H1 (cell line): ENCODE results near the gene UBE2I. TPM values are rescaled to one million over a fixed set of nuclear protein-coding genes. Genes with fewer than 3 reads are reported as not detected.
A peak's percentile ranks its signal among the peaks of the same experiment; 100 is the strongest.

Experiments used
- CTCF ChIA-PET: fragments of 300-600 bp; sonication (Branson Sonifier 250); formaldehyde crosslinking; loops from one replicate; lab custom pipeline; 2021; ENCODE audit not compliant: partially characterized antibody; lab: Charles Lee
- POLR2A ChIA-PET: fragments of 300-600 bp; sonication (Branson Sonifier 250); formaldehyde crosslinking; loops from one replicate; lab custom pipeline; 2021; ENCODE audit warnings: inconsistent platforms; ENCODE audit not compliant: partially characterized antibody; lab: Charles Lee
- DNase-seq, 2 experiments: peaks; one replicate each; pipeline versions ENCODE4 v3.0.0 to v3.0.0-alpha.2; 2010 to 2022; ENCODE audit warnings: low spot score in 2 of 2, low read depth in 1 of 2, mixed read lengths in 1 of 2
- FAIRE-seq: peaks from 2 replicates; lab custom pipeline; 2011; peaks lifted over from hg19 to GRCh38; lab: Jason Lieb, UNC
- H2AFZ ChIP-seq: 2 replicates; pipeline ENCODE4 v1.8.1; 2012; ENCODE audit warnings: low read length, inconsistent platforms
- H2AK5ac ChIP-seq: 2 replicates; pipeline ENCODE4 v1.6.1; 2013; ENCODE audit warnings: low read depth, low read length
- H2BK120ac ChIP-seq: replicated peaks from 2 replicates; pipeline ENCODE3; 2013; ENCODE audit warnings: low read depth, low read length, inconsistent platforms
- H2BK12ac ChIP-seq: 2 replicates; pipeline ENCODE4 v1.6.1; 2013; ENCODE audit warnings: low read depth, low read length
- H2BK15ac ChIP-seq: 2 replicates; pipeline ENCODE4 v1.6.1; 2013; ENCODE audit warnings: low read length
- H2BK20ac ChIP-seq: 2 replicates; pipeline ENCODE4 v1.6.1; 2013; ENCODE audit warnings: low read length
- H2BK5ac ChIP-seq: 2 replicates; pipeline ENCODE4 v1.6.1; 2013; ENCODE audit warnings: low read depth, low read length
- H3K14ac ChIP-seq: 2 replicates; pipeline ENCODE4 v1.6.1; 2013; ENCODE audit warnings: inconsistent platforms; ENCODE audit not compliant: insufficient read length
- H3K18ac ChIP-seq: 2 replicates; pipeline ENCODE4 v1.6.1; 2013; ENCODE audit warnings: low read length; ENCODE audit errors: extremely low read depth
- H3K23ac ChIP-seq: 2 replicates; pipeline ENCODE4 v1.6.1; 2013; ENCODE audit warnings: inconsistent platforms; ENCODE audit not compliant: insufficient read length
- H3K23me2 ChIP-seq: 2 replicates; pipeline ENCODE4 v1.6.1; 2013; ENCODE audit warnings: low read depth, low read length
- H3K27ac ChIP-seq: 2 replicates; pipeline ENCODE4 v1.6.1; 2011; ENCODE audit warnings: low read depth, low read length, inconsistent platforms
- H3K27me3 ChIP-seq, 4 experiments: replicated peaks in 1 of 4; 1 replicate in 1 of 4; 2 replicates in 3 of 4; pipeline versions ENCODE4 v1.6.1 to v1.8.1; 2011 to 2013; ENCODE audit warnings: low read length in 3 of 4, mild to moderate bottlenecking in 3 of 4, inconsistent platforms in 2 of 4, mixed read lengths in 2 of 4, moderate library complexity in 1 of 4; ENCODE audit not compliant: control insufficient read depth in 3 of 4, insufficient read depth in 3 of 4; ENCODE audit errors: extremely low read depth in 1 of 4
- H3K36me3 ChIP-seq, 4 experiments: 2 replicates each; pipeline versions ENCODE4 v1.6.1 to v1.8.1; 2011 to 2013; ENCODE audit warnings: mild to moderate bottlenecking in 4 of 4, low read length in 3 of 4, moderate library complexity in 2 of 4, control low read depth in 1 of 4, inconsistent platforms in 1 of 4; ENCODE audit not compliant: insufficient read depth in 4 of 4, control insufficient read depth in 2 of 4
- H3K4ac ChIP-seq: replicated peaks from 2 replicates; pipeline ENCODE3; 2013; ENCODE audit warnings: low read length, low read depth, mixed read lengths, inconsistent platforms; ENCODE audit not compliant: insufficient read length
- H3K4me1 ChIP-seq, 4 experiments: replicated peaks in 1 of 4; 1 replicate in 1 of 4; 2 replicates in 3 of 4; pipeline versions ENCODE4 v1.6.1 to v1.8.1; 2011 to 2013; ENCODE audit warnings: low read length in 3 of 4, inconsistent platforms in 2 of 4, mixed read lengths in 1 of 4; ENCODE audit not compliant: insufficient read depth in 4 of 4, control insufficient read depth in 3 of 4
- H3K4me2 ChIP-seq, 2 experiments: 2 replicates each; pipeline versions ENCODE4 v1.6.1 to v1.8.1; 2011 to 2013; ENCODE audit warnings: low read depth in 2 of 2, low read length in 2 of 2, control low read depth in 1 of 2, inconsistent platforms in 1 of 2, mild to moderate bottlenecking in 1 of 2; ENCODE audit not compliant: insufficient read depth in 1 of 2
- H3K4me3 ChIP-seq, 4 experiments: fragments of 200-600, 300-600 bp in 1 of 4; sonication (generic), shearing (Covaris generic), sonication (Bioruptor Twin) in 1 of 4; 2 replicates each; pipeline versions ENCODE4 v1.5.1 to v1.8.1; 2011 to 2016; ENCODE audit warnings: low read length in 4 of 4, low read depth in 3 of 4, control low read depth in 2 of 4, inconsistent platforms in 2 of 4, mild to moderate bottlenecking in 2 of 4, mixed read lengths in 1 of 4, moderate library complexity in 1 of 4; ENCODE audit not compliant: insufficient read depth in 2 of 4; ENCODE audit errors: extremely low read depth in 1 of 4
- H3K56ac ChIP-seq: replicated peaks from 2 replicates; pipeline ENCODE3; 2013; ENCODE audit warnings: low read depth, mild to moderate bottlenecking, mixed read lengths, low read length, inconsistent platforms; ENCODE audit not compliant: insufficient read length
- H3K79me1 ChIP-seq: 2 replicates; pipeline ENCODE4 v1.6.1; 2013; ENCODE audit warnings: low read depth, low read length, control low read depth
- H3K79me2 ChIP-seq, 2 experiments: 2 replicates each; pipeline versions ENCODE4 v1.6.1 to v1.8.1; 2012 to 2013; ENCODE audit warnings: low read length in 2 of 2, mild to moderate bottlenecking in 2 of 2, inconsistent platforms in 1 of 2; ENCODE audit not compliant: insufficient read depth in 2 of 2, control insufficient read depth in 1 of 2
- H3K9ac ChIP-seq, 4 experiments: replicated peaks in 1 of 4; 1 replicate in 1 of 4; 2 replicates in 3 of 4; pipeline versions ENCODE4 v1.6.1 to v1.8.1; 2011 to 2013; ENCODE audit warnings: low read depth in 3 of 4, low read length in 3 of 4, control low read depth in 2 of 4, mild to moderate bottlenecking in 2 of 4, moderate library complexity in 2 of 4, inconsistent platforms in 1 of 4; ENCODE audit errors: extremely low read depth in 1 of 4
- H3K9me3 ChIP-seq, 2 experiments: 2 replicates each; pipeline versions ENCODE4 v1.6.1 to v1.8.1; 2012 to 2013; ENCODE audit warnings: mild to moderate bottlenecking in 2 of 2, moderate library complexity in 2 of 2, control low read depth in 1 of 2, inconsistent platforms in 1 of 2, low read depth in 1 of 2, low read length in 1 of 2, mixed read lengths in 1 of 2; ENCODE audit not compliant: insufficient read depth in 2 of 2
- H4K20me1 ChIP-seq, 2 experiments: replicated peaks in 1 of 2; 2 replicates each; pipeline versions ENCODE3 to v1.8.1; 2011 to 2013; ENCODE audit warnings: inconsistent platforms in 2 of 2, low read length in 2 of 2, mild to moderate bottlenecking in 1 of 2; ENCODE audit not compliant: insufficient read depth in 2 of 2, control insufficient read depth in 1 of 2
- H4K5ac ChIP-seq: 2 replicates; pipeline ENCODE4 v1.6.1; 2013; ENCODE audit warnings: low read length, low read depth, mixed read lengths, inconsistent platforms; ENCODE audit not compliant: insufficient read length
- H4K8ac ChIP-seq: 2 replicates; pipeline ENCODE4 v1.8.0; 2013; ENCODE audit warnings: mild to moderate bottlenecking, moderate library complexity, low read length, inconsistent platforms; ENCODE audit not compliant: insufficient read depth; ENCODE audit errors: extremely low read depth
- H4K91ac ChIP-seq: replicated peaks from 2 replicates; pipeline ENCODE3; 2013; ENCODE audit warnings: low read length, mixed read lengths, inconsistent platforms; ENCODE audit not compliant: insufficient read length
- CREB1 ChIP-seq: IDR thresholded peaks from 2 replicates; pipeline ENCODE4 v1.6.1; 2012; ENCODE audit warnings: inconsistent platforms
- POLR2A ChIP-seq, 2 experiments: IDR thresholded peaks; 1 replicate in 1 of 2; 2 replicates in 1 of 2; pipeline ENCODE4 v1.6.1; 2011; ENCODE audit warnings: low read depth in 2 of 2, low read length in 2 of 2, mild to moderate bottlenecking in 2 of 2; ENCODE audit errors: control extremely low read depth in 1 of 2
- POLR2AphosphoS5 ChIP-seq: IDR thresholded peaks from 2 replicates; pipeline ENCODE4 v1.6.1; 2011; ENCODE audit warnings: low read depth, low read length
- WGBS, 2 experiments: shearing (Covaris generic) in 1 of 2; methylation state at CpG; one replicate each; pipeline versions ENCODE4 v1.1.6 to v1.1.7; 2013 to 2015; ENCODE audit warnings: low lambda C conversion rate in 2 of 2, mixed read lengths in 2 of 2, inconsistent platforms in 1 of 2, low coverage in 1 of 2, missing lambda C conversion rate in 1 of 2; ENCODE audit not compliant: insufficient replicate concordance in 2 of 2, insufficient coverage in 1 of 2, insufficient read length in 1 of 2; ENCODE audit errors: extremely low coverage in 1 of 2, missing lambda C conversion rate in 1 of 2; 5-methylcytosine and 5-hydroxymethylcytosine counted together
- polyA plus RNA-seq, 7 experiments: library from polyadenylated mRNA; depleted of rRNA in 3 of 7; stranded (reverse) in 5 of 7; unstranded in 2 of 7; fragments of >200 nt in 5 of 7; fragments of 200-250 nt in 2 of 7; gene quantifications; 1 replicate in 5 of 7; 2 replicates in 1 of 7; 4 replicates in 1 of 7; pipeline versions ENCODE4 v1.2.1 to v1.2.3, GENCODE V29; 2011 to 2013; ENCODE audit warnings: missing spikeins in 2 of 7, mixed read lengths in 2 of 7
- total RNA-seq: library from RNA; stranded (reverse); fragmentation: NEBNext Ultra II Directional; extraction: Animal tissue kit (Norgen Biotek cat#: 25700); gene quantifications from 2 replicates; pipeline ENCODE4 v1.2.1, GENCODE V29; 2021

The UBE2I gene
- total and polyA plus RNA-seq, 2 of the 8 experiments (the other 6 are each of a cell fraction or from before 2014, with no cell fraction given), result 148 to 268 TPM

GRCh38 chr16:1325673-1326371, 16.4 kb downstream of the UBE2I start:
- Histone ChIP-seq H2BK12ac (no peak overlapping the region), H3K36me3 (peaks cover 9 to 29% (median 19%) of the 10 kb centered on the region in 4 experiments), H2BK20ac (no peak overlapping the region), H3K27me3 (no peaks in the 10 kb centered on the region), H4K8ac (peak overlapping the region; percentile 51), H3K4me2 (no peak overlapping the region), H3K4ac (no peak overlapping the region), H2BK120ac (no peak overlapping the region), H2AFZ (no peak overlapping the region), H3K27ac (0 out of 2 replicates have a peak overlapping the region, but pooled peaks have one; percentile 5), H3K23ac (no peak overlapping the region), H2AK5ac (0 out of 2 replicates have a peak overlapping the region, but pooled peaks have one; percentile 6), H3K9me3 (peaks cover 5 to 8% of the 10 kb centered on the region in 2 experiments; a peak in 2 of 4 replicates), H3K56ac (no peak overlapping the region), H3K79me2 (no peaks in the 10 kb centered on the region; a peak in 1 of 4 replicates), H3K4me1 (no peaks in the 10 kb centered on the region; a peak in 2 of 7 replicates), H4K91ac (no peak overlapping the region), H3K4me3 (no peak overlapping the region), H2BK15ac (no peak overlapping the region), H3K9ac (no peak overlapping the region), H3K79me1 (no peaks in the 10 kb centered on the region; the same call in 1 of the 2 replicates), H4K20me1 (peaks cover 8 to 12% of the 10 kb centered on the region in 2 experiments), H3K14ac (no peak overlapping the region), H4K5ac (no peak overlapping the region), H3K23me2 (no peaks in the 10 kb centered on the region), H2BK5ac (no peak overlapping the region), H3K18ac (no peak overlapping the region)
- ChIA-PET POLR2A (interaction anchor here (0.6 to 6.5 kb wide), 10 partner anchors 9 to 276 kb away, joined by 3 to 106 read pairs (median 3); partner anchors contain the start of gene UBE2I), CTCF (interaction anchor here (0.5 to 2.1 kb wide), 11 partner anchors 8 to 691 kb away, joined by 3 to 6 read pairs (median 4); partner anchors contain the start of gene PERCC1)
- no peak for FAIRE-seq
- peak in 1 of 2 experiments; percentile 31; a peak in 1 of 3 replicates for TF ChIP-seq POLR2A (IDR thresholded peaks at IDR 0.05; ENCODE audit: control extremely low read depth in 1 of 2, low read depth in 2 of 2, low read length in 2 of 2)
- TF ChIP-seq POLR2AphosphoS5, result 0 out of 2 replicates have a peak, but pooled peaks have one; percentile 40
- TF ChIP-seq CREB1, result no peak
- DNase-seq, result no peak
- WGBS, 2 experiments, result 81% methylated on average over 18 of the region's 20 CpGs; no CpG with 5 or more reads in 1 of the 2 experiments
